OCI-LY3 (cell line): ENCODE measurements around the gene ST7.

Experiments used
- H2AFZ ChIP-seq: fragments of 200-600, 300-600 bp; shearing (Covaris generic); 2 replicates; pipeline ENCODE4 v1.6.0; 2014; ENCODE audit warnings: antibody characterized with exemption, low read depth, low read length
- H3K27ac ChIP-seq: fragments of 200-600, 300-600 bp; sonication (generic); 2 replicates; pipeline ENCODE4 v1.5.1; 2014; ENCODE audit warnings: mild to moderate bottlenecking, low read length, moderate library complexity, mixed read lengths
- H3K27me3 ChIP-seq: fragments of 200-600, 300-600 bp; sonication (generic); 2 replicates; pipeline ENCODE4 v1.6.1; 2014; ENCODE audit warnings: low read depth, low read length, mixed read lengths
- H3K36me3 ChIP-seq: fragments of 200-600, 300-600 bp; sonication (generic); replicated peaks from 2 replicates; pipeline ENCODE3; 2014; ENCODE audit warnings: low read depth, low read length, mixed read lengths
- H3K4me1 ChIP-seq: fragments of 300-600, 200-600 bp; sonication (generic); 2 replicates; pipeline ENCODE4 v1.6.1; 2014; ENCODE audit warnings: low read length, mixed read lengths
- H3K4me2 ChIP-seq: fragments of 200-600, 300-600 bp; sonication (generic); 2 replicates; pipeline ENCODE4 v1.6.1; 2014; ENCODE audit warnings: low read length, mixed read lengths
- H3K4me3 ChIP-seq: fragments of 300-600, 200-600 bp; sonication (generic); 2 replicates; pipeline ENCODE4 v1.5.1; 2014; ENCODE audit warnings: antibody characterized with exemption, mild to moderate bottlenecking, low read length, moderate library complexity
- H3K79me2 ChIP-seq: fragments of 300-600, 200-600 bp; shearing (Covaris generic); 2 replicates; pipeline ENCODE4 v1.6.1; 2014; ENCODE audit warnings: mild to moderate bottlenecking, low read length, mixed read lengths
- H3K9ac ChIP-seq: fragments of 300-600, 200-600 bp; shearing (Covaris generic); 2 replicates; pipeline ENCODE4 v1.6.0; 2014; ENCODE audit warnings: mild to moderate bottlenecking, low read length, moderate library complexity
- H3K9me3 ChIP-seq: fragments of 200-600, 300-600 bp; shearing (Covaris generic); 2 replicates; pipeline ENCODE4 v1.6.1; 2014; ENCODE audit warnings: low read length, mixed read lengths; ENCODE audit not compliant: insufficient read depth
- H4K20me1 ChIP-seq: fragments of 200-600, 300-600 bp; sonication (generic); 2 replicates; pipeline ENCODE4 v1.6.1; 2016; ENCODE audit warnings: low read length, mixed read lengths; ENCODE audit not compliant: insufficient read depth
- EZH2phosphoT487 ChIP-seq: fragments of 200-600 bp; shearing (Covaris generic); IDR thresholded peaks from 2 replicates; pipeline ENCODE4 v1.6.1; 2018; ENCODE audit warnings: antibody characterized with exemption, mixed run types, low read depth
- TF ChIP-seq, protein P1 (sequence below): fragments of 200-600, 300-600 bp; sonication (generic); IDR thresholded peaks from 2 replicates; pipeline ENCODE4 v1.5.1; 2014; ENCODE audit warnings: antibody characterized with exemption, low read length, low read depth

Gene ST7

DNA sequence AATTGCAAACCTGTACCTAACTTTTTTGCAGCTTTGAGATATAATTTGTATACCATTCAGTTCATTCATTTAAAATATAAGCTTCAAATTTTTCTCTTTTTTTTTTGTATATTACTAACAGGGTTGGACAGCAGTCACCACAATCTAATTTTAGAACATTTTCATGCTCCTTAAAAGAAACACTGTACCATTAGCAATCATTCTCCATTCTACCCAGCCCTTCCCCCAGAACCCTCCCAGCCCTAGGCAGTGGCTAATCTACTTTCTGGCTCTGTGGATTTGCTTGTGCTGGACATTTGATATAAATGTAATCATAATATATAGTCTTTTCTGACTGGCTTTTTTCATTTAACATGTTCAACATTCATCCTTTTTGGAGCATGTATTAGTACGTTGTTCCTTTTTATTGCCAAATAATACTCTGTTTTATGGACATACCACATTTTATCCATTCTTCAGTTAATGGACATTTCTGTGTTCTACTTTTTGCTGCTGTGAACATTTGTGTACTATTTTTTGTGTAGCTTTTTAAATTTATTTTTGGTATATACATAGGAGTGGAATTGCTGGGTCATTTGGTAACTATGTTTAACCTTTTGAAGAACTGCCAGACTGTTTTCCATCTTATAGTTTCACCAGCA is 40.9 kb upstream of the ST7 start:
- Histone ChIP-seq H3K36me3 (peaks cover 53% of the 10 kb centered on the region), H3K79me2 (no peaks in the 10 kb centered on the region), H3K4me2 (no peak overlapping the region), H3K4me3 (no peak overlapping the region), H3K27me3 (no peaks in the 10 kb centered on the region), H2AFZ (no peak overlapping the region), H3K27ac (no peak overlapping the region), H3K9me3 (no peaks in the 10 kb centered on the region), H3K4me1 (no peaks in the 10 kb centered on the region), H3K9ac (no peak overlapping the region), H4K20me1 (peaks cover 5% of the 10 kb centered on the region; the same call in 1 of the 2 replicates)
- TF ChIP-seq, protein P1, sequence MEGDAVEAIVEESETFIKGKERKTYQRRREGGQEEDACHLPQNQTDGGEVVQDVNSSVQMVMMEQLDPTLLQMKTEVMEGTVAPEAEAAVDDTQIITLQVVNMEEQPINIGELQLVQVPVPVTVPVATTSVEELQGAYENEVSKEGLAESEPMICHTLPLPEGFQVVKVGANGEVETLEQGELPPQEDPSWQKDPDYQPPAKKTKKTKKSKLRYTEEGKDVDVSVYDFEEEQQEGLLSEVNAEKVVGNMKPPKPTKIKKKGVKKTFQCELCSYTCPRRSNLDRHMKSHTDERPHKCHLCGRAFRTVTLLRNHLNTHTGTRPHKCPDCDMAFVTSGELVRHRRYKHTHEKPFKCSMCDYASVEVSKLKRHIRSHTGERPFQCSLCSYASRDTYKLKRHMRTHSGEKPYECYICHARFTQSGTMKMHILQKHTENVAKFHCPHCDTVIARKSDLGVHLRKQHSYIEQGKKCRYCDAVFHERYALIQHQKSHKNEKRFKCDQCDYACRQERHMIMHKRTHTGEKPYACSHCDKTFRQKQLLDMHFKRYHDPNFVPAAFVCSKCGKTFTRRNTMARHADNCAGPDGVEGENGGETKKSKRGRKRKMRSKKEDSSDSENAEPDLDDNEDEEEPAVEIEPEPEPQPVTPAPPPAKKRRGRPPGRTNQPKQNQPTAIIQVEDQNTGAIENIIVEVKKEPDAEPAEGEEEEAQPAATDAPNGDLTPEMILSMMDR: no peak
- TF ChIP-seq EZH2phosphoT487: no peak

DNA sequence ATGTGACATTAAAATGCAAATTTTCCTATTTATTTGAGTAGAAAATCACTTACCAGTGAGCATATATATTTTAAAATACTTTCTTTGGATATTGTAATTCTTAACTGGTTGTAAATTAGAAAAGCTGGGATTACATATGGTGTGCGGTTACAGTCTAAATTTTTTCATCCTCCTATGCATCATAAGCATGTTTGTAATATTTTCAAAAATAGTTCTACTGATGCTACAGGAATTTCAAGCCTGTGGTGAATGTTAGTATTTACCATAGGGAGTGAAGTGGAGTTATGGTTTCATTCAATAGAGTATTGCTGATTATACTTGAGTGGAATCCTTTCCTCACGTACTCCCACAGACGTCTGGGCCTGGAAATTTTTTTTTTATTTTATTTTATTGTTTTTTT is 34.6 kb upstream of the ST7 start:
- Histone ChIP-seq H3K36me3 (peaks cover 34% of the 10 kb centered on the region), H3K79me2 (no peaks in the 10 kb centered on the region), H3K4me1 (no peaks in the 10 kb centered on the region), H3K9ac (no peak overlapping the region), H2AFZ (no peak overlapping the region), H3K27ac (no peak overlapping the region), H4K20me1 (no peaks in the 10 kb centered on the region; the same call in 1 of the 2 replicates), H3K9me3 (no peaks in the 10 kb centered on the region), H3K27me3 (no peaks in the 10 kb centered on the region), H3K4me3 (no peak overlapping the region), H3K4me2 (no peak overlapping the region)
- TF ChIP-seq, protein P1: no peak
- no peak for TF ChIP-seq EZH2phosphoT487

DNA sequence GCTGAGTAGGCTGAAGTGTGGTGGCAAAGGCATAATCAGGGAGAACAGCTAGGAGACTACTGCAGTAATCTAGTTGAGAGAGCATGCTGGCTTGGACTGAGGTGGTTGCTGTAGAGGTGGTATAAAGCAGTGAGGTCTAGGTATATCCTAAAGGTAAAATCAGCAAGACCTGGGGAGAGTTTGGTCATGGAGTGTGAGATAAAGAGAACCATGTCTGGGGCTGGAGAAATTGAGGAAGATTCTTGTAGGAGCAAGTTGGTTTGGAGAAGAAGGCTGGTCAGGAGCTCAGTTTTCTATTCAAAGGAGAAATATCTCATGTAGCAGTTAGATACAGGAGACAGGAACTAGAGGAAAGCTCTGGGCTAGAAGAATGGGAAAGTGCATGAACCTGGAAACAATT is 32.9 kb upstream of the ST7 start:
- no peaks in the 10 kb centered on the region for H3K27me3 ChIP-seq
- no peaks in the 10 kb centered on the region for H3K4me1 ChIP-seq
- no peaks in the 10 kb centered on the region; the same call in 1 of the 2 replicates for H4K20me1 ChIP-seq
- H3K27ac ChIP-seq: no peak overlapping the region
- H3K4me3 ChIP-seq: no peak overlapping the region
- no peak overlapping the region for H3K9ac ChIP-seq
- H3K4me2 ChIP-seq: no peak overlapping the region
- H3K9me3 ChIP-seq: no peaks in the 10 kb centered on the region
- H3K36me3 ChIP-seq: peaks cover 29% of the 10 kb centered on the region
- no peaks in the 10 kb centered on the region for H3K79me2 ChIP-seq
- no peak overlapping the region for H2AFZ ChIP-seq
- TF ChIP-seq, protein P1: no peak
- TF ChIP-seq EZH2phosphoT487: no peak

DNA sequence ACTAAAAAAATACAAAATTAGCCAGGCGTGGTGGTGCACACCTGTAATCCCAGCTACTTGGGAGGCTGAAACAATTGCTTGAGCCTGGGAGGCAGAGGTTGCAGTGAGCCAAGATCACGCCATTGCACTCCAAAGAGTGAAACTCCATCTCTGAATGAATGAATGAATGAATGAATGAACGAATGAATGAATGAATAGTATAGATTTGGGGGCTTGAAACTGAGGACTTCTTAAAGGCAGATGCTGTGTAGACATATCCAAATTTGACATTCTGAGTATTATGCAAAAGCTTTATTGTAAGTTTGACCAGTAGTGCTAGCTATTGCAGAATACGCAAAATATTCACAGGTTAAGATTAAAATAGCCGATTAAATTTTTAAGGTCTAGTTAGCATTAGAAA is 30.8 kb upstream of the ST7 start:
- peaks cover 20% of the 10 kb centered on the region for H3K36me3 ChIP-seq
- TF ChIP-seq, protein P1: no peak
- TF ChIP-seq EZH2phosphoT487: no peak

More for the DNA sequence above, 30.8 kb upstream of the ST7 start:
- Histone ChIP-seq H3K79me2 (no peaks in the 10 kb centered on the region), H3K27me3 (no peaks in the 10 kb centered on the region), H3K4me2 (no peak overlapping the region), H3K27ac (no peak overlapping the region), H3K9ac (no peak overlapping the region), H4K20me1 (no peaks in the 10 kb centered on the region; the same call in 1 of the 2 replicates), H3K4me1 (no peaks in the 10 kb centered on the region), H3K4me3 (no peak overlapping the region), H3K9me3 (no peaks in the 10 kb centered on the region), H2AFZ (no peak overlapping the region)
